SU-DHL-6 (cell line): ENCODE measurements around the gene PREX1.

Source experiments
- H2AFZ ChIP-seq: fragments of 200-600 bp; sonication (generic); 2 replicates; pipeline ENCODE4 v1.6.1; 2014; ENCODE audit warnings: low read depth, mild to moderate bottlenecking, moderate library complexity, mixed read lengths, antibody characterized with exemption, low read length; ENCODE audit not compliant: severe bottlenecking
- H3F3A ChIP-seq: fragments of 200-600 bp; shearing (Covaris generic); 2 replicates; pipeline ENCODE4 v1.6.0; 2016; ENCODE audit warnings: antibody characterized with exemption, mild to moderate bottlenecking; ENCODE audit not compliant: insufficient read depth
- H3K27ac ChIP-seq: fragments of 200-600 bp; sonication (generic); 2 replicates; pipeline ENCODE4 v1.5.1; 2016; ENCODE audit warnings: low read depth, mild to moderate bottlenecking, low read length, moderate library complexity, mixed read lengths
- H3K27me3 ChIP-seq: fragments of 200-600 bp; sonication (generic), shearing (Covaris generic); 2 replicates; pipeline ENCODE4 v1.6.0; 2014; ENCODE audit warnings: mild to moderate bottlenecking, low read length
- H3K36me3 ChIP-seq: fragments of 200-600 bp; sonication (generic); 2 replicates; pipeline ENCODE4 v1.6.1; 2014; ENCODE audit warnings: mild to moderate bottlenecking, low read length, mixed read lengths
- H3K4me2 ChIP-seq: fragments of 300-600, 200-600 bp; shearing (Covaris generic), sonication (generic); 2 replicates; pipeline ENCODE4 v1.6.0; 2014; ENCODE audit warnings: low read length, low read depth, mild to moderate bottlenecking; ENCODE audit not compliant: poor library complexity, severe bottlenecking
- H3K4me3 ChIP-seq: fragments of 200-600 bp; sonication (generic); 2 replicates; pipeline ENCODE4 v1.5.1; 2014; ENCODE audit warnings: antibody characterized with exemption, low read length, mild to moderate bottlenecking, mixed read lengths; ENCODE audit not compliant: insufficient read depth, poor library complexity, severe bottlenecking
- H3K79me2 ChIP-seq: fragments of 200-600 bp; sonication (generic); 2 replicates; pipeline ENCODE4 v1.6.1; 2014; ENCODE audit warnings: mild to moderate bottlenecking, low read length, moderate library complexity; ENCODE audit not compliant: insufficient read depth
- H3K9ac ChIP-seq: fragments of 200-600 bp; sonication (generic); 2 replicates; pipeline ENCODE4 v1.7.0; 2014; ENCODE audit warnings: mild to moderate bottlenecking, low read length
- H3K9me2 ChIP-seq: fragments of 200-600 bp; sonication (generic); replicated peaks from 2 replicates; pipeline ENCODE4 v1.6.1; 2014; ENCODE audit warnings: low read length; ENCODE audit not compliant: insufficient read depth
- H3K9me3 ChIP-seq: fragments of 200-600 bp; sonication (generic); 2 replicates; pipeline ENCODE4 v1.6.1; 2014; ENCODE audit warnings: low read length, mixed read lengths; ENCODE audit not compliant: insufficient read depth
- H4K20me1 ChIP-seq: fragments of 200-600 bp; sonication (generic); 2 replicates; pipeline ENCODE4 v1.6.1; 2014; ENCODE audit warnings: low read depth, mild to moderate bottlenecking, antibody characterized with exemption, low read length, moderate library complexity, mixed read lengths
- CTCF ChIP-seq: fragments of 200-600 bp; sonication (generic); IDR thresholded peaks from one replicate; pipeline ENCODE4 v1.5.1; 2017; ENCODE audit warnings: antibody characterized with exemption, mild to moderate bottlenecking, low read length, moderate library complexity; ENCODE audit not compliant: insufficient read depth, poor library complexity, severe bottlenecking
- EZH2phosphoT487 ChIP-seq: fragments of 200-600 bp; sonication (generic), shearing (Covaris generic); conservative IDR thresholded peaks from 2 replicates; pipeline ENCODE4 v1.6.1; 2018; ENCODE audit warnings: mild to moderate bottlenecking, antibody characterized with exemption, low read length, moderate library complexity, mixed read lengths

The PREX1 gene

GRCh38 chr20:48714764-48715163, 113.0 kb downstream of the PREX1 start:
- no peaks in the 10 kb centered on the region for H3K9me2 ChIP-seq
- no peaks in the 10 kb centered on the region for H4K20me1 ChIP-seq
- no peak overlapping the region for H2AFZ ChIP-seq
- no peak overlapping the region for H3K4me2 ChIP-seq
- H3F3A ChIP-seq = no peaks in the 10 kb centered on the region
- no peak for TF ChIP-seq EZH2phosphoT487
- no peak for TF ChIP-seq CTCF
- no peaks in the 10 kb centered on the region for H3K36me3 ChIP-seq
- no peaks in the 10 kb centered on the region for H3K9me3 ChIP-seq
- no peaks in the 10 kb centered on the region for H3K27me3 ChIP-seq
- no peaks in the 10 kb centered on the region for H3K79me2 ChIP-seq
- no peak overlapping the region for H3K4me3 ChIP-seq
- no peak overlapping the region for H3K27ac ChIP-seq
- no peak overlapping the region for H3K9ac ChIP-seq

GRCh38 chr20:48711696-48712464, 115.9 kb downstream of the PREX1 start:
- H2AFZ ChIP-seq = no peak overlapping the region
- no peaks in the 10 kb centered on the region for H3K27me3 ChIP-seq
- H3K9me2 ChIP-seq = no peaks in the 10 kb centered on the region
- no peak overlapping the region for H3K27ac ChIP-seq
- H3F3A ChIP-seq = no peaks in the 10 kb centered on the region
- no peak overlapping the region for H3K4me2 ChIP-seq
- H4K20me1 ChIP-seq = no peaks in the 10 kb centered on the region
- H3K9me3 ChIP-seq = no peaks in the 10 kb centered on the region
- no peak overlapping the region for H3K4me3 ChIP-seq
- no peaks in the 10 kb centered on the region for H3K36me3 ChIP-seq
- no peaks in the 10 kb centered on the region for H3K79me2 ChIP-seq
- no peak for TF ChIP-seq CTCF
- no peak for TF ChIP-seq EZH2phosphoT487
- H3K9ac ChIP-seq = no peak overlapping the region

- Histone ChIP-seq H3K9me3 (no peaks in the 10 kb centered on the region), H4K20me1 (no peaks in the 10 kb centered on the region), H3K79me2 (no peaks in the 10 kb centered on the region), H3K27me3 (no peaks in the 10 kb centered on the region), H3K27ac (no peak overlapping the region), H2AFZ (no peak overlapping the region), H3K9me2 (no peaks in the 10 kb centered on the region), H3K9ac (no peak overlapping the region), H3K4me3 (no peak overlapping the region), H3K4me2 (no peak overlapping the region), H3K36me3 (no peaks in the 10 kb centered on the region), H3F3A (no peaks in the 10 kb centered on the region)
- TF ChIP-seq CTCF (no peak), EZH2phosphoT487 (no peak)
Observed at GRCh38 chr20:48711044-48711428, 116.8 kb downstream of the PREX1 start.
